ENCODE measurements around the gene ADGRB2.

ADGRB2 gene

GRCh38 chr1:31762726-31763670 lies 1.1 kb downstream of the ADGRB2 start:
- Histone ChIP-seq H3K4me3 (ENCODE audit: low read depth, low read length) (peak overlapping the region; percentile 50), H3K27ac (ENCODE audit: extremely low read depth, low read depth, low read length) (peak overlapping the region; percentile 39; the same call in 1 of the 2 replicates), H3K9me3 (ENCODE audit: control insufficient read depth, insufficient read depth, low read depth, low read length) (no peaks in the 10 kb centered on the region), H3K4me1 (ENCODE audit: control insufficient read depth, insufficient read depth, low read length) (no peaks in the 10 kb centered on the region; the same call in 1 of the 2 replicates), H3K36me3 (ENCODE audit: control insufficient read depth in 2 of 2, insufficient read depth in 1 of 2, low read length in 2 of 2) (no peaks in the 10 kb centered on the region)
- CTCF ChIA-PET: interaction anchor here (0.5 to 7.0 kb wide), 18 partner anchors 10 to 784 kb away, joined by 3 to 51 read pairs (median 3); no protein-coding TSS in a partner anchor
- POLR2A ChIA-PET: interaction anchor here (1.1 to 1.2 kb wide), 2 partner anchors 26 to 300 kb away, joined by 3 to 4 read pairs; no protein-coding TSS in a partner anchor
- peak; percentile 59; the same call in 1 of the 2 replicates for TF ChIP-seq ZBTB17 (tag by site-specific recombination; IDR thresholded peaks at IDR 0.05)
- 0 out of 2 replicates have a peak, but pooled peaks have one; percentile 69 for TF ChIP-seq PBX3 (CRISPR knock-in tag; IDR thresholded peaks at IDR 0.05)
- peak; percentile 66 for TF ChIP-seq ZNF335 (tag by site-specific recombination; conservative IDR thresholded peaks at IDR 0.05)
- peak; percentile 98 for TF ChIP-seq ZSCAN30 (tag by site-specific recombination; IDR thresholded peaks at IDR 0.05)
- peak; percentile 35 for TF ChIP-seq SP3 (tag by site-specific recombination; IDR thresholded peaks at IDR 0.05)
- TF ChIP-seq ZNF621 (tag by site-specific recombination; IDR thresholded peaks at IDR 0.05): no peak
- TF ChIP-seq GLI4 (tag by site-specific recombination; IDR thresholded peaks at IDR 0.05): peak; percentile 46; the same call in 1 of the 2 replicates
- peak; percentile 73; the same call in 1 of the 2 replicates for TF ChIP-seq ZBTB20 (tag by site-specific recombination; IDR thresholded peaks at IDR 0.05)
- peak; percentile 79 for TF ChIP-seq ZNF561 (tag by site-specific recombination; IDR thresholded peaks at IDR 0.05; ENCODE audit: borderline replicate concordance)
- TF ChIP-seq ZNF660 (tag by site-specific recombination; IDR thresholded peaks at IDR 0.05): peak; percentile 90
- peak; percentile 61; the same call in 1 of the 2 replicates for TF ChIP-seq ZNF600 (tag by site-specific recombination; IDR thresholded peaks at IDR 0.05)
- TF ChIP-seq ZBTB26 (tag by site-specific recombination; optimal IDR thresholded peaks at IDR 0.05): peak; percentile 39
- TF ChIP-seq ZXDB (tag by site-specific recombination; IDR thresholded peaks at IDR 0.05): peak; percentile 64
- TF ChIP-seq ZNF266 (tag by site-specific recombination; IDR thresholded peaks at IDR 0.05; ENCODE audit: low read depth): no peak
- TF ChIP-seq ZBTB7A (tag by site-specific recombination; IDR thresholded peaks at IDR 0.05; ENCODE audit: low read depth): peak; percentile 81
- TF ChIP-seq ZSCAN18 (tag by site-specific recombination; IDR thresholded peaks at IDR 0.05): no peak
- no peak for TF ChIP-seq ZNF514 (tag by site-specific recombination; IDR thresholded peaks at IDR 0.05)
- 0 out of 2 replicates have a peak, but pooled peaks have one; percentile 12 for TF ChIP-seq ZBTB11 (tag by site-specific recombination; conservative IDR thresholded peaks at IDR 0.05; ENCODE audit: low read depth)
- no peak for TF ChIP-seq ZNF26 (tag by site-specific recombination; IDR thresholded peaks at IDR 0.05)
- TF ChIP-seq ZNF366 (tag by site-specific recombination; conservative IDR thresholded peaks at IDR 0.05): peak; percentile 83
- TF ChIP-seq ZBTB48 (tag by site-specific recombination; IDR thresholded peaks at IDR 0.05): peak; percentile 43; the same call in 1 of the 2 replicates
- peak; percentile 59 for TF ChIP-seq ZBTB44 (tag by site-specific recombination; IDR thresholded peaks at IDR 0.05)
- TF ChIP-seq ZNF416 (tag by site-specific recombination; IDR thresholded peaks at IDR 0.05): no peak
- TF ChIP-seq ZEB2 (tag by site-specific recombination; IDR thresholded peaks at IDR 0.05): peak; percentile 60
- TF ChIP-seq ZNF169 (tag by site-specific recombination; IDR thresholded peaks at IDR 0.05): 0 out of 2 replicates have a peak, but pooled peaks have one; percentile 41
- TF ChIP-seq ZNF341 (tag by site-specific recombination; IDR thresholded peaks at IDR 0.05; ENCODE audit: low read depth): peak; percentile 87
